PC-3 (cell line): ENCODE results near the gene PRRC2B. TPM values are rescaled to one million over a fixed set of nuclear protein-coding genes. Genes with fewer than 3 reads are reported as not detected.
"Not testable (repeated sequence)": the region's sequence is repeated elsewhere in the genome, so short reads cannot be mapped to it uniquely, and the experiment has no call there.

Experiments
- ATAC-seq: fragments of 200-7000 bp; cut with Tn5 transposase; 2 replicates; pipeline ENCODE4 v1.9.1; 2020; ENCODE audit warnings: mild to moderate bottlenecking, moderate library complexity
- BruUV-seq: library from RNA; stranded (reverse); fragments of 400-500 nt; replicated peaks from 2 replicates; lab custom pipeline; 2021; lab: Mats Ljungman, UMichigan
- CTCF ChIA-PET: fragments of 300-600 bp; sonication (Branson Sonifier 250); formaldehyde crosslinking; loops from one replicate; lab custom pipeline; 2022; ENCODE audit warnings: antibody characterized with exemption; lab: Charles Lee
- POLR2A ChIA-PET: fragments of 300-600 bp; sonication (Branson Sonifier 250); formaldehyde crosslinking; loops from one replicate; lab custom pipeline; 2022; ENCODE audit warnings: antibody characterized with exemption; ENCODE audit not compliant: unreplicated experiment; lab: Charles Lee
- DNase-seq: peaks from one replicate; pipeline ENCODE4 v3.0.0-alpha.2; 2015
- H2AFZ ChIP-seq: fragments of 300-600 bp; sonication (generic); 2 replicates; pipeline ENCODE4 v1.6.0; 2016; ENCODE audit warnings: antibody characterized with exemption, low read length
- H3F3A ChIP-seq: fragments of 300-600 bp; sonication (generic); one replicate; pipeline ENCODE4 v1.6.0; 2017; ENCODE audit warnings: antibody characterized with exemption, low read length, control low read depth, mild to moderate bottlenecking; ENCODE audit not compliant: unreplicated experiment
- H3K27ac ChIP-seq: fragments of 300-600 bp; sonication (generic); 2 replicates; pipeline ENCODE4 v1.5.1; 2016; ENCODE audit warnings: mild to moderate bottlenecking, low read length
- H3K27me3 ChIP-seq: fragments of 300-600 bp; sonication (generic); 2 replicates; pipeline ENCODE4 v1.6.1; 2016; ENCODE audit warnings: low read length, mixed read lengths
- H3K36me3 ChIP-seq: fragments of 300-600 bp; sonication (generic); 2 replicates; pipeline ENCODE4 v1.6.1; 2016; ENCODE audit warnings: low read depth, mixed run types, low read length, mixed read lengths
- H3K4me1 ChIP-seq: fragments of 300-600 bp; sonication (generic); 2 replicates; pipeline ENCODE4 v1.5.1; 2016; ENCODE audit warnings: low read length; ENCODE audit not compliant: insufficient read depth
- H3K4me2 ChIP-seq: fragments of 300-600 bp; sonication (generic); 2 replicates; pipeline ENCODE4 v1.6.0; 2016; ENCODE audit warnings: low read length
- H3K4me3 ChIP-seq: fragments of 300-600 bp; sonication (generic); 2 replicates; pipeline ENCODE4 v1.5.1; 2016; ENCODE audit warnings: mild to moderate bottlenecking, low read length, mixed read lengths
- H3K79me2 ChIP-seq: fragments of 300-600 bp; sonication (generic); 2 replicates; pipeline ENCODE4 v1.6.1; 2017; ENCODE audit warnings: low read length, mixed read lengths
- H3K9ac ChIP-seq: fragments of 300-600 bp; sonication (generic); 2 replicates; pipeline ENCODE4 v1.6.0; 2016; ENCODE audit warnings: mild to moderate bottlenecking, low read length
- H3K9me2 ChIP-seq: fragments of 300-600 bp; sonication (generic); replicated peaks from 2 replicates; pipeline ENCODE4 v1.6.1; 2016; ENCODE audit warnings: mixed run types, low read length, mixed read lengths
- H3K9me3 ChIP-seq: fragments of 300-600 bp; sonication (generic); 2 replicates; pipeline ENCODE4 v1.6.1; 2016; ENCODE audit warnings: low read length, mixed read lengths
- H4K20me1 ChIP-seq: fragments of 300-600 bp; sonication (generic); 2 replicates; pipeline ENCODE4 v1.6.1; 2016; ENCODE audit warnings: low read length, mixed read lengths
- CTCF ChIP-seq: fragments of 300-600 bp; sonication (generic); conservative IDR thresholded peaks from 2 replicates; pipeline ENCODE4 v1.5.1; 2017; ENCODE audit warnings: antibody characterized with exemption, low read depth, mild to moderate bottlenecking, low read length
- EZH2 ChIP-seq: fragments of 300-600 bp; sonication (generic); IDR thresholded peaks from one replicate; pipeline ENCODE4 v1.6.1; 2017; ENCODE audit warnings: antibody characterized with exemption, mild to moderate bottlenecking, low read length; ENCODE audit not compliant: unreplicated experiment
- EZH2phosphoT487 ChIP-seq: fragments of 300-600 bp; sonication (generic); IDR thresholded peaks from 2 replicates; pipeline ENCODE4 v1.6.1; 2018; ENCODE audit warnings: mild to moderate bottlenecking, antibody characterized with exemption, low read length, borderline replicate concordance
- intact Hi-C: fragments of 100-400 bp; cut with micrococcal nuclease; formaldehyde crosslinking; loops from 2 replicates; pipeline ENCODE4 v1.9.0; 2023
- total RNA-seq: library from RNA; depleted of rRNA; stranded (reverse); fragments of >200 nt; gene quantifications from 2 replicates; pipeline ENCODE4 v1.2.3, GENCODE V29; 2014

Gene PRRC2B
- total RNA-seq, 1 experiment from 2014 or later, result 46.9 TPM

- no peak overlapping the region for H3K4me2 ChIP-seq
- TF ChIP-seq EZH2phosphoT487, result no peak
- no peak for TF ChIP-seq CTCF
- no peak for TF ChIP-seq EZH2
- ChIA-PET POLR2A (no interaction called here), CTCF (no interaction called here)
- no peaks in the 10 kb centered on the region for H3K79me2 ChIP-seq
- peak; percentile 1 for DNase-seq
- no peaks in the 10 kb centered on the region for H3F3A ChIP-seq
- ATAC-seq, result no peak; the same call in 1 of the 2 replicates
- H4K20me1 ChIP-seq, result no peaks in the 10 kb centered on the region
- no peaks in the 10 kb centered on the region for H3K9me2 ChIP-seq
- H3K4me3 ChIP-seq, result no peak overlapping the region
- no TSS peak for BruUV-seq
- H3K9me3 ChIP-seq, result no peaks in the 10 kb centered on the region
- H3K27me3 ChIP-seq, result no peaks in the 10 kb centered on the region
- H2AFZ ChIP-seq, result no peak overlapping the region
- intact Hi-C loops, result no loop called here
- H3K4me1 ChIP-seq, result no peaks in the 10 kb centered on the region
- peaks cover 41% of the 10 kb centered on the region for H3K36me3 ChIP-seq
- H3K27ac ChIP-seq, result no peak overlapping the region
- H3K9ac ChIP-seq, result no peak overlapping the region
These were observed 75.5 kb downstream of the PRRC2B start for GRCh38 chr9:131469356-131469755.

GRCh38 chr9:131469951-131470350 lies 76.1 kb downstream of the PRRC2B start:
- Histone ChIP-seq H3K36me3 (peaks cover 36% of the 10 kb centered on the region), H3F3A (no peaks in the 10 kb centered on the region), H3K4me2 (no peak overlapping the region), H3K79me2 (no peaks in the 10 kb centered on the region), H4K20me1 (no peaks in the 10 kb centered on the region), H3K9ac (no peak overlapping the region), H3K4me3 (no peak overlapping the region), H3K9me2 (no peaks in the 10 kb centered on the region), H3K4me1 (no peaks in the 10 kb centered on the region), H3K9me3 (no peaks in the 10 kb centered on the region), H3K27me3 (no peaks in the 10 kb centered on the region), H3K27ac (no peak overlapping the region), H2AFZ (no peak overlapping the region)
- ChIA-PET POLR2A (no interaction called here), CTCF (no interaction called here)
- ATAC-seq, result no peak
- DNase-seq, result no peak
- TF ChIP-seq EZH2phosphoT487, result no peak
- TF ChIP-seq CTCF, result no peak
- TF ChIP-seq EZH2, result no peak
- BruUV-seq, result no TSS peak
- intact Hi-C loops, result no loop called here

- POLR2A ChIA-PET, result no interaction called here
- intact Hi-C loops, result no loop called here
- no peaks in the 10 kb centered on the region for H3K27me3 ChIP-seq
- H3K9me2 ChIP-seq, result no peaks in the 10 kb centered on the region
- H3K9me3 ChIP-seq, result no peaks in the 10 kb centered on the region
- no peak for ATAC-seq
- no peak overlapping the region for H3K4me3 ChIP-seq
- TF ChIP-seq EZH2 (no peak), CTCF (no peak), EZH2phosphoT487 (no peak)
- no TSS peak for BruUV-seq
- H3F3A ChIP-seq, result no peaks in the 10 kb centered on the region
- H3K36me3 ChIP-seq, result peaks cover 31% of the 10 kb centered on the region
- no peak overlapping the region for H3K4me2 ChIP-seq
- H4K20me1 ChIP-seq, result no peaks in the 10 kb centered on the region
- H3K9ac ChIP-seq, result no peak overlapping the region
- H3K79me2 ChIP-seq, result no peaks in the 10 kb centered on the region
- no peaks in the 10 kb centered on the region for H3K4me1 ChIP-seq
- H2AFZ ChIP-seq, result no peak overlapping the region
- no peak overlapping the region for H3K27ac ChIP-seq
- CTCF ChIA-PET, result no interaction called here
- DNase-seq, result no peak
These were observed 76.7 kb downstream of the PRRC2B start for GRCh38 chr9:131470581-131470991.

GRCh38 chr9:131472085-131472484 lies 78.2 kb downstream of the PRRC2B start:
- H3K27ac ChIP-seq, H3F3A ChIP-seq, H3K4me3 ChIP-seq, H3K9ac ChIP-seq, H4K20me1 ChIP-seq, H3K9me2 ChIP-seq, H3K4me2 ChIP-seq, ATAC-seq, POLR2A ChIA-PET, H3K9me3 ChIP-seq, DNase-seq, H2AFZ ChIP-seq, H3K27me3 ChIP-seq, H3K79me2 ChIP-seq, intact Hi-C loops, BruUV-seq, H3K4me1 ChIP-seq: not testable (repeated sequence)
- CTCF ChIA-PET, result interaction anchor here (0.6 kb wide), 1 partner anchor 28 kb away, joined by 3 read pairs; no protein-coding TSS in a partner anchor
- peaks cover 28% of the 10 kb centered on the region for H3K36me3 ChIP-seq
